PC-9 (cell line): ENCODE measurements around the gene LRP1-AS.

Experiments
- EZH2 ChIP-seq: fragments of 200-600 bp; sonication (generic); IDR thresholded peaks from 2 replicates; pipeline ENCODE4 v1.8.0; 2017; ENCODE audit warnings: antibody characterized with exemption, low read depth
- TF ChIP-seq, protein P1 (sequence below): fragments of 200-600 bp; sonication (generic); conservative IDR thresholded peaks from 2 replicates; pipeline ENCODE4 v1.6.1; 2017; ENCODE audit warnings: mixed run types, antibody characterized with exemption, mild to moderate bottlenecking, moderate library complexity

DNA sequence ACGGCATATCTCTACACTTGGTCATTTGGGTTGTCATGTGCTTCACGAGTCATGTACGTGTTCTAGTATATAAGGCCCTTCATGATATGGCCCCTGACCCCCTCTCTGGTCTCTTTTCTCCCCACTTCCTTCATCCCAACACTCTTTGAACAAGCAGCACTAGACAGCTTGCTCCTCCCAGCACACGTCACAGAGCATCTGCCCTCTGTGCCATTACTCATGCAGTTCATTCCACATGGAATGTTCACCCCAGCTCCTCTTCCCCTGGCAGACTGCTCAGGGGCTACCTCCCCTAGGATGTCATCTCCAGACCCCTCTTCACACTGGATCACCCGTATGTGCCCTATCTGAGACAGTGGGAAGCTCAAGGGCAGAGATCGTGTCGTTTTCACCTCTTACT lies 14.1 kb upstream of the LRP1-AS start:
- TF ChIP-seq, protein P1, sequence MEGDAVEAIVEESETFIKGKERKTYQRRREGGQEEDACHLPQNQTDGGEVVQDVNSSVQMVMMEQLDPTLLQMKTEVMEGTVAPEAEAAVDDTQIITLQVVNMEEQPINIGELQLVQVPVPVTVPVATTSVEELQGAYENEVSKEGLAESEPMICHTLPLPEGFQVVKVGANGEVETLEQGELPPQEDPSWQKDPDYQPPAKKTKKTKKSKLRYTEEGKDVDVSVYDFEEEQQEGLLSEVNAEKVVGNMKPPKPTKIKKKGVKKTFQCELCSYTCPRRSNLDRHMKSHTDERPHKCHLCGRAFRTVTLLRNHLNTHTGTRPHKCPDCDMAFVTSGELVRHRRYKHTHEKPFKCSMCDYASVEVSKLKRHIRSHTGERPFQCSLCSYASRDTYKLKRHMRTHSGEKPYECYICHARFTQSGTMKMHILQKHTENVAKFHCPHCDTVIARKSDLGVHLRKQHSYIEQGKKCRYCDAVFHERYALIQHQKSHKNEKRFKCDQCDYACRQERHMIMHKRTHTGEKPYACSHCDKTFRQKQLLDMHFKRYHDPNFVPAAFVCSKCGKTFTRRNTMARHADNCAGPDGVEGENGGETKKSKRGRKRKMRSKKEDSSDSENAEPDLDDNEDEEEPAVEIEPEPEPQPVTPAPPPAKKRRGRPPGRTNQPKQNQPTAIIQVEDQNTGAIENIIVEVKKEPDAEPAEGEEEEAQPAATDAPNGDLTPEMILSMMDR, result no peak
- TF ChIP-seq EZH2, result no peak
